GM19238 (cell line): ENCODE results near the gene EPHB1.

Experiments used
- DNase-seq: peaks from one replicate; pipeline ENCODE4 v3.0.0; 2011; ENCODE audit warnings: low spot score; ENCODE audit not compliant: insufficient read length

EPHB1 gene

GRCh38 chr3:134794950-134795745 lies at the start of gene EPHB1:
TSS of gene EPHB1 (plus strand) at chr3:134795260.
- DNase-seq: peak; percentile 82

- DNase-seq: no peak
Observed at GRCh38 chr3:134748698-134749097, 46.4 kb upstream of the EPHB1 start.

- DNase-seq: no peak
Observed at GRCh38 chr3:134749174-134749573, 45.9 kb upstream of the EPHB1 start.

GRCh38 chr3:134749802-134750553 lies 45.1 kb upstream of the EPHB1 start:
- DNase-seq: no peak

GRCh38 chr3:134751831-134752230 lies 43.2 kb upstream of the EPHB1 start:
- no peak for DNase-seq

- DNase-seq: no peak
Observed at GRCh38 chr3:134752761-134753461, 42.1 kb upstream of the EPHB1 start.

- no peak for DNase-seq
Observed at GRCh38 chr3:134753999-134754742, 40.9 kb upstream of the EPHB1 start.

GRCh38 chr3:134754768-134755559 lies 40.1 kb upstream of the EPHB1 start:
- DNase-seq: peak; percentile 39

- no peak for DNase-seq
Observed at GRCh38 chr3:134755821-134756220, 39.2 kb upstream of the EPHB1 start.

- DNase-seq: no peak
Observed at GRCh38 chr3:134757549-134758069, 37.5 kb upstream of the EPHB1 start.

- DNase-seq: no peak
Observed at GRCh38 chr3:134761213-134761612, 33.8 kb upstream of the EPHB1 start.

- DNase-seq: no peak
Observed at GRCh38 chr3:134762016-134762415, 33.0 kb upstream of the EPHB1 start.

- no peak for DNase-seq
Observed at GRCh38 chr3:134765468-134765867, 29.6 kb upstream of the EPHB1 start.

GRCh38 chr3:134766290-134766689 lies 28.8 kb upstream of the EPHB1 start:
- DNase-seq: no peak

- DNase-seq: no peak
Observed at GRCh38 chr3:134768116-134768515, 26.9 kb upstream of the EPHB1 start.

GRCh38 chr3:134768837-134769236 lies 26.2 kb upstream of the EPHB1 start:
- no peak for DNase-seq

- DNase-seq: no peak
Observed at GRCh38 chr3:134769287-134769868, 25.7 kb upstream of the EPHB1 start.

- DNase-seq: no peak
Observed at GRCh38 chr3:134772011-134772410, 23.0 kb upstream of the EPHB1 start.

GRCh38 chr3:134772591-134772990 lies 22.5 kb upstream of the EPHB1 start:
- no peak for DNase-seq

GRCh38 chr3:134775831-134776230 lies 19.2 kb upstream of the EPHB1 start:
- no peak for DNase-seq
